Kidney tubule cell (primary cell): Measurements from ENCODE around the gene GCSH.
"Not testable (repeated sequence)": the region's sequence is repeated elsewhere in the genome, so short reads cannot be mapped to it uniquely, and the experiment has no call there.

Experiments used
- DNase-seq: peaks from one replicate; pipeline ENCODE4 v3.0.0-alpha.2; 2018; ENCODE audit warnings: low spot score

GCSH gene

DNA sequence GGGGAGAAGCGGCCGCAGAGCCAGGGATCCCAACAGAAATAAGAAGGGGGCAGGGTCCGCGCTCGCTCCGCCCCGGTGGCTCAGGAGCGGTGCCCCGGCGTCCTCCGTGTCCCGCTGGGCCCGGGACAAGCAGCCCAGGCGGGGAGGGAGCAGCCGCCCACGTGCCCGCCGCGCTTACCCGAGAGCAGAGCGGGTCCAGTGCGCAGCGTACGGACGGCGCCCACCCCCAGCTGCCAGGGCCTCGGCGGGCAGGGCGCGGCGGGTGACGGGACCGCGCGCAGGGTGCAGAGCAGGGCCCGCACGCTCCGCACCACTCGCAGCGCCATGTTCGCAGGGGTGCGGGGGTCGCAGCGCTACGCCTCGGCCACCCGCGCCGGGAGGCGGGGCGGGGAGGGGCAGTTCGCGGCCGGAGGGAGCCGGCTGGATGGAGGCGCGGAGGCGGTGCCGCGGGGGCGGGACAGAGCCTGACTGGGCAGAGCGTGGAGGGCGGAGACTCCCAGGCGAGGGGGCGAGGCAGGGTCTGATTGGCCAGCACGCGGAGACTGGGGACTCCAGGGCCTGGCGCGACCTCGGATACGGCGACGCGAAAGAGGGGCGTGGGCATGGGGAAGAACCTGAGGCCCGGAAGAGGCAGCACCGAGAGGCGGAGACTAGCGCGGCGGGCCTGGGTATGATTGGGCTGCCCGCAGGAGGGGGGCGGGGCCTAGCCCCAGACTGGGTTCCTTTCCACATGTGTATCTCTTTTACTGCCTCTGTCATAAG lies at the start of gene GCSH:
Gene GCSH (minus strand): TSS at position 443 of the 762 bp plus-strand sequence. CDS start 117 bp downstream, at position 326.
- peak; percentile 99 for DNase-seq

DNA sequence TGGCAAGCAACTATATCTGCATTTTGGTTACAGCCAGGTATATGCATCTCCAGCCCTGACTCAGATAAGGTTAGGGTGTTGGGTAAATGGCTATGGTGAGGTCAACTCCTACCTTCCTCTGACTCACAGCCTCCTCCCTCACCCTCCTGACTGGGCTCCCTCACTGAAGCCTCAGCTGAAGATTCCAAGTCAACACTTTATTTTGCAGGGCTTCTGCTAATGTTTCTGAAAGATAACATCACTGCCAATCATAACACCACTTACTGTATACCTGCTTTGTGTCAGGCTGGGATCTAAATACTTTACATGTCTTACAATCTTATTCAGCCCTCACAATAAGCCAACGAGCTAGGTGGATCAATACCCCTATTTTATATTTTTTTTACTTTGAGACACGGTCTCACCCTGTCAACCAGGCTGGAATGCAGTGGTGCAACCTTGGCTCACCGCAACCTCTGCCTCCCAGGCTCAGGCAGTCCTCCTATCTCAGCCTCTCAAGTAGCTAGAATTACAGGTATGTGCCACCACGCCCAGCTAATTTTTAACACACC lies 47.8 kb upstream of the GCSH start:
- peak; percentile 63 for DNase-seq

DNA sequence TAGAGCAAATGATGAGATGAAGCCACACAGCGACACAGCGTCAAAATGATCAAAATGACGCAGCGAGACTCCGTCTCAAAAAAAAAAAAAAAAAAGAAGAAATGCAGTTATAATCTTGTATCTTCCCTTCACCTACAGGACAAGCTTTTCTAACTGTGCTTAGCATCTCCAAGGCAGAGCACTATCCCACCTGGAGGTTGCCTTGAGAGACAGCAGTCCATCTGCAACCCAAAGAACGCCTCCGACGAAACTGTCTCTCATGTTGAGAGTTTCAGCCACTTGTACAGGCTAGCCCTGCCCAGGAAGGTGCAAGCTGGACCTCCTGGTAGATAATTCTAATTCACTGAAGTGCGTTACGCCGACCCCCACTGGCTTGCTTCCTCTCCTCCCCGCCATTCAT lies 46.7 kb upstream of the GCSH start:
- no peak for DNase-seq

DNA sequence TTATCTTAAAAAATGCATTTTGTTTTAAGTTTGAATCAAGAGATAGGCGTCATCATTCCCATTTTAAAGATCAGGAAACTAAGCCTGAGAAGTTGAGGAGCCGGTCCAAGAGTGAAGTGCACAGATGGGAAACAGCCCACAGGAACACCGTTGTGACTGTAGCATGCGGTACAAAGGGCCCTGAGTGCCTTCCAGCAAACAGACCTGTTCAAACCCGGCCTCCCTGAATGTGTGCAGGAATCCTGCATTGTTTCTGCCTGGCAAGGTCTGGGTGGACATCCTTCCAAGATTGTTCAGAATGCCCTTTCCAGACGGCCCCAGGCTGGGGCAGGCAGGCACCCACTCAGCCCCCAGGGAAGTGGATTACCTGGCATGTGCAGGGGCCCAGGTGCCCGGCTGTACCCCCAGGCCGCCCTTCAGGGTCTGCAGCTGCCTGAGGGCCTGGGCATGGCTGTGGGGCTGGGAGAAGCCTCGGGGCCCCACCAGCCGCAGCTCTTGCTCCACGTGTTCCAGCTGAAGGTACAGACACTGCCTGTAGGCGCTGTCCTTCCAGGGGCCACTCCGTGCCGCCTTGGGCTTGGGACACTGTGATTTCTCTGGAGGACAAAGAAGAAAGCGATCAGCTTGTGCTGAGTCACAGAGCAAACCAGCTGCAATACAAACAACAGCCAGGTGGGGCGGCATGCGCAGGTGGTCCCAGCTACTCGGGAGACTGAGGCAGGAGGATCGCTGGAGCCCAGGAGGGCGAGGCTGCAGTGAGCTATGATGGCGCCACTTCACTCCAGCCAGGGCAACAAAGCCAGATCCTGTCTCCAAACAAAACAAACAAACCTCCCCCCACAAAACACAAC lies 45.0 kb upstream of the GCSH start:
- no peak for DNase-seq

DNA sequence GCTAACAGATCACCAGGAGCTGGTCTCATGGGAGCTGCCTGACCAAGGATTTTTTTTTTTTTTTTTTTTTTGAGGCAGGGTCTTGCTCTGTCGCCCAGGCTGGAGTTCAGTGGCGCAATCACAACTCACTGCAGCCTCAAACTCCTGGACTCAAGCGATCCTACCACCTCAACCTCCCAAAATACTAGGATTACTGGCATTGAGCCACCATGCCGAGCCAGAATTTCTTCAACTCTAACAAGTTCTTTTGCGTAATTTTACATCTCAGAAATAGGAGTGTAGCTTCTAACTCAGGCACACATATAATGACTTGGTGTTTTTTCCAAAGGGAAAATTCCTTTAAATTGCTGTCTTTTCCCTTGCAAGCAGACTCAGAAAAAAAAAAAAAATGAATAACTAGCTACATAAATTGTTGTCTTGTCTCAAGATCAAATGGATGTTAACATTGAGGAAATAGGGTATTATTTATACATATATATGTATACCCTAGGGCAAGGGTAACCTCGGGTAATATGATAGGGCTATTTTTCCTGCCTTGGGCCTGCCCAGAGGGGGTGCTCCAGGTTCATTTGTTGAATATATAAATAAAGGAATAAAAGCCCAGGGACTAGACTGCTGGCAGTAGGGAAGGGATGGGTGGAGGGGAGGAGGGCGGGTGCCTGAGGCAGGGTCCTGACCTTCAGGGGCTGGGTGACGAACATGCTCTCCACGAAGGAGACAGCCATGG lies 42.8 kb upstream of the GCSH start:
- DNase-seq: no peak

DNA sequence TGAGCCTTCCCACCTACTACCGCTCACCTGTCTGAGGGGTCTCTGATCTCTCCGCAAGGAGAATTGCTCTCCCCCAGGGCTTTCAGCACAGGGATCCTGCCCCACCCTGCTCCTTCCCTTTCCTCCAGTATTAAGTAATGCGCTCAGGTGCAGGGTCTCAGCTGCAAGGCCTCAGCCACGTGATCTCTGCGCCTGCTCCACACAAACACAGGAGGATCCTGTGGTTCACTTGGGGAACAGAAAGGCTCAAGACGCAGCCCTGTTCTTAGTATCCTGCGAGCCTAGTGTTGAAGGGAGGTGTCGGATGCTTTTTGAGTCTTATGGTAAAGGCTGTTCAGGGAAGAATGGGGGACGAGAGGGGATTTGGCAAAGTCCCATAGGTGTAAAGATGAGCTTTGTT lies 41.6 kb upstream of the GCSH start:
- DNase-seq: no peak

DNA sequence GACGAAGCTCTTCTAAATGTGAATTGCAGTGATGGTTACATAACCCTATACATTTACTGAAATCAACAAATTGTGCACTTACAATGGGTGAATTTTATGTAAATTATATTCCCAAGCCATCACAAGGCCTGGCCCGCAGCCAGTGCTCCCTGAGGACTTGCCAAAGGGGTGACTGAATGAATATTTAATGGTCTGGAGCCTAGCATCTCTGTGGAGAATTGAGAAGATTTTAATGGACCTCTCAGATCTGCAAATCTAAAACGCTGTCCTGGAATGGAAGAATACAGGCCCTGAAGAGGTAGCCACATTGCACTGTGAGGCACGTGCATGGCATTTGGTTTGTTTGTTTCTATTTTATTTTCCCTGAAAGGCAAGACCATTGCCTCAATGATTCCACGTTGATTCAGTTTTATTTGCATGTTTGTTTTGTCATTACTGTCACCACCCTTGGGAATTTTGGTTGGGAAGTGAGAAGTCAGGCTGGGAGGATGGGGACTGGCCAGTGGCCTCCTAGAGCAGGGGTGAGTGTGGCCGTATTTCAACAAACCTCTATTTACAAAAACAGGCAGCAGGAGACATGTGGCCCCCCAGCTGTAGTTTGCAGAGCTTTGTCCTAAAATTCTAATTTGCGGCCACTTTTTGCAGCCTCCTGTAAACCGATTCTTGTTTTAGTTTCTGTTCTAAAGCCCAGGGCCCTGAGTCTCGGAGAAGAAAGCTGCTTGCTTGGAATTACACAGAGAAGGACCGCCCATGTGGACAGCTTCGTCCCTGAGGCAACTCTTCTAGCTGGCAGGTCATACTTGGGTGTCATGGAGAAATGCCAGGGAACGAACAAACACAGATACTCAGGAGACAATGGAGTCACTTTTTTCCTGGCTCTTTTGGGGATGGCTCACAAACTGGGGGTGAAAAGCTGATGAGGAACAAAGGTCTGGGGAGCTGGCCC lies 40.5 kb upstream of the GCSH start:
- DNase-seq: no peak

DNA sequence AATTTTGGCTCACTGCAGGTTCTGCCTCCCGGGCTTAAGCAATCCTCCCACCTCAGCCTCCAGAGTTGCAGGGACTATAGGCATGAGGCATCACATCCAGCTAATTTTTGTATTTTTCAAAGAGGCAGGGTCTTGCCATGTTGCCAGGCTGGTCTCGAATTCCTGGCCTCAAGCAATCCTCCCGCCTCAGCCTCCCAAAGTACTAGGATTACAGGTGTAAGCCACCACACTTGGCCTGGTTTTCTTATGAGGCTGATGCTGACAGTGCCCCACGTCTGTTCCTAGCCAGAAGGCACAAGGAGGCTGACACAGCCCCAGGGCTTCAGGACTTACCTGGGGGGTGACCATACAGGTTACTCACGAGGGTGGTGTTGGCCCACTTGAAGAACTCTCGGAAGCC lies 33.9 kb upstream of the GCSH start:
- no peak for DNase-seq

DNA sequence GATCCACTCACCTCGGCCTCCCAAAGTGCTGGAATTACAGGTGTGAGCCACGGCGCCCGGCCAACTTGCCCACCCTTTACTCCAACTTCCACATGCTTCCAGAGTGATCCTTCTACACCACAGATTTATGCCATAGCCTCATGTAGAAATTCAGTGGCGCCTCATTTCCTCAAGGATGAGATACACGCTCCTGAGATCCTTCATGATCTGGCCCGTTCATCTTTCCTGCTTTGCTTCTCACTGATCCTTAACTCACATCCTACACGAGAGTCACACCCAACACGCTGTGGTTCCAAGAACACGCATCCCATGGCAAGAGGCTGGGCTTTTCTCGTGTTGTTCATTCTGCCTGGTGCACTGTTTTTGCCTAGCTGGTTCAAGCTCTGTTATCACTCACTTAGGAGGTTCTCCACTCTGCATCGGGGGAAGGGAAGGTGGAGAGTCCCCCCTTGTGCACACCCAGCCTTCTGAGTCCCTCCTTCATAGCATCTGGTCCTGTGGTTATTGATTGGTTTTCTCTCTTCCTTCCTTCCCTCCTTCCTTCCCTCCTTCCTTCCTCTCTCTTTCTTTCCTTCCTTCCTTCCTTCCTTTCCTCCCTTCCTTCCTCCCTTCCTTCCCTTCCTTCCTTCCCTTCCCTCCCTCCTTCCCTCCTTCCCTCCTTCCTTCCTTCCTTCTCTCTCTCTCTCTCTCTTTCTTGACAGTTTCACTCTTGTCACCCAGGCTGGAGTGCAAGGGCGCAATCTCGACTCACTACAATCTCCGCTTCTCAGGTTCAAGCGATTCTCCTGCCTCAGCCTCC lies 32.7 kb upstream of the GCSH start:
- DNase-seq: no peak

DNA sequence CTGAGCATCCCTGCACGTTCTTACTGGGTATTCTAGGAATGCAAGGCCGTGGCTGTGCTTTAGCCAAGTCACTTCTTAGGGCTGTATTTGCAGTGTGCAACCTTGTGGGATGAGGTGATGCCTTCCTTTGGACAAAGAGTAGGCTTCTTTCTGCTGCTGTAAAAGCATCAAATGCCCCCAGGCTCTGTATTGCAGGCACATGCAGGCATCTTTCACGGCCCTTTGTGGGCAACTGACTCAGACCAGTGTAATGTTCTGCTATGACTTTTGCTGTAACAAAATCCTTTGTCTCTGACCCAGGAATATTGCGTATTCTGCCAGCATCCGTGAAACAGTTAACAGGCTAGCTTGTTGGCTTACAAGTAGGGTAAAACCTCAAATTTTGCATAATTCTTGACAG lies 30.9 kb upstream of the GCSH start:
- DNase-seq: peak; percentile 57

DNA sequence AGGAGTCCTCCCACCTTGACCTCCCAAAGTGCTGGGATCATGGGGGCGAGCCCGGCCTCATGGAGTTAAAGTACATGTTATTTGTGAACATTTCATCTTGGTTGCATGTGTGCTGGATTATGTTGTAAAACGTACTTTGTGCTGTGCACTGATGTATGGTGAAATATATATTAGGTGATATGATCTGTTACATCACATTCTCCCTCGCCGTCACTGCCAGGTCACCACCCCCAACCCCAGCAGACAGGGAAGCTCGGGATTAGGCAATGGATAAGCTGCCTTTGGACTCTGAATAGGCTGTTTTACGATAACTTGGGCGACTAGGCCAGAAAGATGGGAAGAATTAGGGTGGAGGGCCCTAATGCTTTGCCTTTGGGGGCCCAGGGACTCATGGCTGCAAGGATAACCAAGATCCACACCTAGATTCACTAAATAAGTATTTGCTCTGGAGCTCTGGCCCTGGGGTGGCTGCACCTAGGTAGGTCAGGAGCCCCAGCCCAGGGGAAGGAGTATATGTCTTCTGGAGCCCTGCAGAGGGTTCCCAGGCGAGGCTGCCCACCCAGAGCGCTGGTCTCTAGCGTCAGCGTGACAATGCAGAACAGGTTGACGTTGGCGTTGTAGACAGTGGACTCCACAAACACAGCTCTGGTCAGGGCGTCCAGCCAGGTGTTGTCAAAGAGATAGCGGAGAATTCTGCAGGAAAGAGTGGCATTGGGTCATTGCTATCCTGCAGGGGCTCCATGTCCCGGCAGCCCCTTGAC lies 27.1 kb upstream of the GCSH start:
- DNase-seq: no peak

DNA sequence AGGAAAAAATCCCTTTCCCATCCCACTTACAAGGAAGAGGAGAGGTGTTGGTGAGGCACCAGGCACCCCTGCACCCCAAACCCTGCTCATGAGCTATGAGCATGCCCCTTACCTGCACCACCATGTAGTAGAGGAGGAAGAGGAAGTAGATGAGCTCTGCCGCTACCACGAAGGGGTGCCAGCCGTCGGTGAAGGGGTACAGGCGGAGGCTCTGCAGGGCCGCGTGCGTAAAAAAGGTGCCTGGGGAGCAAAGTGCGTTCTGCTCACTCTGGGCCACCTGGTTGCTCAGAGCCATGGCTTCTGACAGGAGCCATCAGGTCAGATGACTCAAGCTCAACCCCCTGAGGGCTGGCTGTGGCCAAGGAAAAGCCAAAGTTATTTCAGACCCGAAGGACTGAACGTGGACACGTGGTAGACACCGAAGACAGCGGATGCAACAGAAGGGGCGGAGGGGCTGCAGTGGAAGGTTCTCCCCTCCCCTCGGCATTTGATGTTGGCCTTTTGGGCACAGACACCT lies 25.3 kb upstream of the GCSH start:
- DNase-seq: no peak

DNA sequence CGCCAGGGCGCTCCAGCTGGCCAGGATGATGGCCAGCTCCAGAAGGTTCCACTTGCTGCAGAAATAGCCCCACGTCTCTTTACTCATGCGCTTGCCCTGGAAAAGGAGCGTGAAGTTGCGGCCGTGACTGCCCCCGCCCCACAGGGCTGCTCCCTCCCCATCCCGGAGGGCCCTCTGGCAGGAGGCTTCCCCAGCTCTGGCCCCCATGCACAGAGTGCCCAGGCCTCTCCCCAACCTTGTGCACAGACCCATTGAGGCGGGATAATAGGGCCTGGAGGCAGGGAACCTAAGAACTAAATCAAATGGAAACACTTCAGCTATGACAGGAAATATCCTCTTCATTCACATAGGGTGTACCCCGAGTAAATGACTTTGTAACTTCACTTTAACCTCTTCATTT lies 21.2 kb upstream of the GCSH start:
- DNase-seq: no peak

DNA sequence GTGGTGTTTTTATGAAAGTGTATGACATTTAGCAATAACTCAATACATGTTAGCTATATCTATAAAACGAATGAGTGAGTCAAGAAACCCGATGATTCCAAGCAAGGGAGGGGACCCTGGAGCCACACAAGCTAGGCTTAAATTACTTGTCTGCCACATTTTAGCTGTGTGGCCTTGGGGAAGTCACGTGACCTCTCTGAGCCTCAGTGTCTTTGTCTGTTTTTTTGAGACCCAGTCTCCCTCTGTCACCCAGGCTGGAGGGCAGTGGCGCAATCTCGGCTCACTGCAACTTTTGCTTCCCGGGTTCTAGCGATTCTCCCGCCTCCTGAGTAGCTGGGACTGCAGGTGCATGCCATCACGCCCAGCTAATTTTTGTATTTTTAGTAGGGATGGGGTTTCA lies 20.1 kb upstream of the GCSH start:
- no peak for DNase-seq

DNA sequence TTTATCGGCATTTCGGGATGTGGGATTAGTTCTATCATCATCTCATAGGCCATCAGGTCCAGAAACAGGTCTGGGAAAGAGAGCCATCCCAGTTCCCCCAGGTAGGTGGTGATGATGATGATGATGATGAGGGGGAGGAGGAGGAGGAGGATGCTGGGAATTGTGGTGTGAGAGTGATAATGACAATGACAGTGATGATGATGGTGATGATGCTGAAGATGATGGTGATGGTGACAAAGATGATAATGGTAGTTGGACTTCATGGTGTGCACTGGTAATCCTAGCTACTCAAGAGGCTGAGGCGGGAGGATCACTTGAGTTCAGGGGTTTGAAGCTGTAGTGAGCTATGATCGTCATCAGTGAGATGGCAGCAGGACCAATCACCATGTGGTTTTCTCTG lies 16.3 kb upstream of the GCSH start:
- DNase-seq: no peak

DNA sequence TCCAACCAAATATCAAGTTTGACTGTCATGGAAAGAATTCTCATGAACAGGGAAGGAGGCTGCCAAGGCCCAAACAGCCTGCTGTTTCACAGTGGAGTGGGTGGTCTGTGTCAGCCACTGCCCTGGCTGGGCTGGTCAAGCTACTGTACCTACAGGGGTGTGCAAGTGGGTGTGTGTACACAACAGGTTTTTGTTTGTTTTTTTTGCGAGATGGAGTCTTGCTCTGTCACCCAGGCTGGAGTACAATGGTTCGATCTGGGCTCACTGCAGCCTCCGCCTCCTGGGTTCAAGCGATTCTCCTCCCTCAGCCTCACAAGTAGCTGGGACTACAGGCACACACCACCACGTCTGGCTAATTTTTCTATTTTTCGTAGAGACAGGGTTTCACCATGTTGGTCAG lies 13.1 kb upstream of the GCSH start:
- not testable (repeated sequence) for DNase-seq

DNA sequence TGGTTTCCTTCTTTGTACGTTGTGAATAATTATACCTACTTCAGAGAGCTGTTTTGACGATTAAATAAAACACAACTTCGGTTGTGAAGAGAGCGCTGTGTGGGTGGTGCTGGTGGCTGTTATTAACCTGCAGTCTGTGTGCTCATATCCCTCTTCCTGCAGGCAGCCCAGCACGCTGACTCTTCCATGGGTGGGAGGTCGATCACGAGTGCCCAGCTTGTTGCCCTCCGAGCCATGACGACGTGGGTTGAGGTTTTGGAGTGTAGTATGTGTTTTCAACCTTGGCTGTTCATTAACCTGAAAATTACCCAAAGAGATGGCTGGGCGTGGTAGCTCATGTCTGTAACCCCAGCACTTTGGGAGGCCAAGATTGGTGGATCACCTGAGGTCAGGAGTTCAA lies 11.3 kb upstream of the GCSH start:
- DNase-seq: peak; percentile 92

DNA sequence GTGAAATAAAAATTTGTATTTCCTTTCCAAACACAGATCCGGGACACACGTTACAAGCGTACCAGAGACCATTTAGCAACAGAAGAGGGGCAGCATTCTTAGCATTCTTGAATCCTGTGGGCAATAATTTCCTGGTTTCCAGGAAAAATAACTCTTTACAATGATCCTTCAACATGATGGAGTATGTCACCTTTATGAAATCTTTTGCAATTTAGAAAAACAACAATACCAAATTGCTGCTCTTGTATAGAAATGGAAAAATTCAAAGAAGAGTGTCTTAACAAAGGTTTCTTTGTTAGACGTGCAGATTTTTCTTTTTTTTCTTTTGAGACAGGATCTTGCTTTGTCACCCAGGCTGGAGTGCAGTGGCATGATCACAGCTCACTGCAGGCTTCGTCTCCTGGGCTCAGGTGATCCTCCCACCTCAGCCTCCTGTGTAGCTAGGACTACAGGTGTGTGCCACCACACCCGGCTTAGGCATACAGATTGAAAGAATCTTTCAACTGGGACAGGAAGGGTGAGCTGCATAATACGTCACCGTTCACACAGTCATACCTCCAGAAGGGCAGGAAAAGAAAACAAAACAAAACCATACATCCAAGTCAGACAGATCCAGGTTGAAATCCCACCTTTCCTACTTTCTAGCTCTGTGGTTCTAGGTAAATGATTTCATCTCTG lies 10.8 kb upstream of the GCSH start:
- DNase-seq: no peak

DNA sequence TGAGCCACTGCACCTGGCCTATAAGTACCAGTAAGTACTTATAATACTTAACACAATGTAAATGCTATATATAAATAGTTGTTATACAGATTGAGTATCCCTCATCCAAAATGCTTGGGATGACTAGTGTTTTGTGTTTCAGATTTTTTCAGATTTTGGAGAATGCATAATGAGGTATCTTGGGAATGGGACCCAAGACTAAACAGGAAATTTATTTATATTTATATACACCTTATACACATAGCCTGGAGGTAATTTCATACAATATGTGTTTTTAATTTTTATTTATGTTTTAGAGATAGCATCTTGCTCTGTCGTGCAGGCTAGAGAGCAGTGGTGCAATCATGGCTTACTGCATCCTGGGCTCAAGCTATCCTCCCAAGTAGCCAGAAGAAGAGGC lies 9.8 kb upstream of the GCSH start:
- DNase-seq: no peak
